H1 (cell line): ENCODE results near the gene TUBGCP2. TPM values are rescaled to one million over a fixed set of nuclear protein-coding genes. Genes with fewer than 3 reads are reported as not detected.

ENCODE experiments used
- CTCF ChIA-PET: fragments of 300-600 bp; sonication (Branson Sonifier 250); formaldehyde crosslinking; loops from one replicate; lab custom pipeline; 2021; ENCODE audit not compliant: partially characterized antibody; lab: Charles Lee
- POLR2A ChIA-PET: fragments of 300-600 bp; sonication (Branson Sonifier 250); formaldehyde crosslinking; loops from one replicate; lab custom pipeline; 2021; ENCODE audit warnings: inconsistent platforms; ENCODE audit not compliant: partially characterized antibody; lab: Charles Lee
- DNase-seq, 2 experiments: peaks; one replicate each; pipeline versions ENCODE4 v3.0.0 to v3.0.0-alpha.2; 2010 to 2022; ENCODE audit warnings: low spot score in 2 of 2, low read depth in 1 of 2, mixed read lengths in 1 of 2
- FAIRE-seq: peaks from 2 replicates; lab custom pipeline; 2011; peaks lifted over from hg19 to GRCh38; lab: Jason Lieb, UNC
- H2AFZ ChIP-seq: 2 replicates; pipeline ENCODE4 v1.8.1; 2012; ENCODE audit warnings: low read length, inconsistent platforms
- H2AK5ac ChIP-seq: 2 replicates; pipeline ENCODE4 v1.6.1; 2013; ENCODE audit warnings: low read depth, low read length
- H2BK120ac ChIP-seq: replicated peaks from 2 replicates; pipeline ENCODE3; 2013; ENCODE audit warnings: low read depth, low read length, inconsistent platforms
- H2BK12ac ChIP-seq: 2 replicates; pipeline ENCODE4 v1.6.1; 2013; ENCODE audit warnings: low read depth, low read length
- H2BK15ac ChIP-seq: 2 replicates; pipeline ENCODE4 v1.6.1; 2013; ENCODE audit warnings: low read length
- H2BK20ac ChIP-seq: 2 replicates; pipeline ENCODE4 v1.6.1; 2013; ENCODE audit warnings: low read length
- H2BK5ac ChIP-seq: 2 replicates; pipeline ENCODE4 v1.6.1; 2013; ENCODE audit warnings: low read depth, low read length
- H3K14ac ChIP-seq: 2 replicates; pipeline ENCODE4 v1.6.1; 2013; ENCODE audit warnings: inconsistent platforms; ENCODE audit not compliant: insufficient read length
- H3K18ac ChIP-seq: 2 replicates; pipeline ENCODE4 v1.6.1; 2013; ENCODE audit warnings: low read length; ENCODE audit errors: extremely low read depth
- H3K23ac ChIP-seq: 2 replicates; pipeline ENCODE4 v1.6.1; 2013; ENCODE audit warnings: inconsistent platforms; ENCODE audit not compliant: insufficient read length
- H3K23me2 ChIP-seq: 2 replicates; pipeline ENCODE4 v1.6.1; 2013; ENCODE audit warnings: low read depth, low read length
- H3K27ac ChIP-seq: 2 replicates; pipeline ENCODE4 v1.6.1; 2011; ENCODE audit warnings: low read depth, low read length, inconsistent platforms
- H3K27me3 ChIP-seq, 4 experiments: replicated peaks in 1 of 4; 1 replicate in 1 of 4; 2 replicates in 3 of 4; pipeline versions ENCODE4 v1.6.1 to v1.8.1; 2011 to 2013; ENCODE audit warnings: low read length in 3 of 4, mild to moderate bottlenecking in 3 of 4, inconsistent platforms in 2 of 4, mixed read lengths in 2 of 4, moderate library complexity in 1 of 4; ENCODE audit not compliant: control insufficient read depth in 3 of 4, insufficient read depth in 3 of 4; ENCODE audit errors: extremely low read depth in 1 of 4
- H3K36me3 ChIP-seq, 4 experiments: 2 replicates each; pipeline versions ENCODE4 v1.6.1 to v1.8.1; 2011 to 2013; ENCODE audit warnings: mild to moderate bottlenecking in 4 of 4, low read length in 3 of 4, moderate library complexity in 2 of 4, control low read depth in 1 of 4, inconsistent platforms in 1 of 4; ENCODE audit not compliant: insufficient read depth in 4 of 4, control insufficient read depth in 2 of 4
- H3K4ac ChIP-seq: replicated peaks from 2 replicates; pipeline ENCODE3; 2013; ENCODE audit warnings: low read length, low read depth, mixed read lengths, inconsistent platforms; ENCODE audit not compliant: insufficient read length
- H3K4me1 ChIP-seq, 4 experiments: replicated peaks in 1 of 4; 1 replicate in 1 of 4; 2 replicates in 3 of 4; pipeline versions ENCODE4 v1.6.1 to v1.8.1; 2011 to 2013; ENCODE audit warnings: low read length in 3 of 4, inconsistent platforms in 2 of 4, mixed read lengths in 1 of 4; ENCODE audit not compliant: insufficient read depth in 4 of 4, control insufficient read depth in 3 of 4
- H3K4me2 ChIP-seq, 2 experiments: 2 replicates each; pipeline versions ENCODE4 v1.6.1 to v1.8.1; 2011 to 2013; ENCODE audit warnings: low read depth in 2 of 2, low read length in 2 of 2, control low read depth in 1 of 2, inconsistent platforms in 1 of 2, mild to moderate bottlenecking in 1 of 2; ENCODE audit not compliant: insufficient read depth in 1 of 2
- H3K4me3 ChIP-seq, 4 experiments: fragments of 200-600, 300-600 bp in 1 of 4; sonication (generic), shearing (Covaris generic), sonication (Bioruptor Twin) in 1 of 4; 2 replicates each; pipeline versions ENCODE4 v1.5.1 to v1.8.1; 2011 to 2016; ENCODE audit warnings: low read length in 4 of 4, low read depth in 3 of 4, control low read depth in 2 of 4, inconsistent platforms in 2 of 4, mild to moderate bottlenecking in 2 of 4, mixed read lengths in 1 of 4, moderate library complexity in 1 of 4; ENCODE audit not compliant: insufficient read depth in 2 of 4; ENCODE audit errors: extremely low read depth in 1 of 4
- H3K56ac ChIP-seq: replicated peaks from 2 replicates; pipeline ENCODE3; 2013; ENCODE audit warnings: low read depth, mild to moderate bottlenecking, mixed read lengths, low read length, inconsistent platforms; ENCODE audit not compliant: insufficient read length
- H3K79me1 ChIP-seq: 2 replicates; pipeline ENCODE4 v1.6.1; 2013; ENCODE audit warnings: low read depth, low read length, control low read depth
- H3K79me2 ChIP-seq, 2 experiments: 2 replicates each; pipeline versions ENCODE4 v1.6.1 to v1.8.1; 2012 to 2013; ENCODE audit warnings: low read length in 2 of 2, mild to moderate bottlenecking in 2 of 2, inconsistent platforms in 1 of 2; ENCODE audit not compliant: insufficient read depth in 2 of 2, control insufficient read depth in 1 of 2
- H3K9ac ChIP-seq, 4 experiments: replicated peaks in 1 of 4; 1 replicate in 1 of 4; 2 replicates in 3 of 4; pipeline versions ENCODE4 v1.6.1 to v1.8.1; 2011 to 2013; ENCODE audit warnings: low read depth in 3 of 4, low read length in 3 of 4, control low read depth in 2 of 4, mild to moderate bottlenecking in 2 of 4, moderate library complexity in 2 of 4, inconsistent platforms in 1 of 4; ENCODE audit errors: extremely low read depth in 1 of 4
- H3K9me3 ChIP-seq, 2 experiments: 2 replicates each; pipeline versions ENCODE4 v1.6.1 to v1.8.1; 2012 to 2013; ENCODE audit warnings: mild to moderate bottlenecking in 2 of 2, moderate library complexity in 2 of 2, control low read depth in 1 of 2, inconsistent platforms in 1 of 2, low read depth in 1 of 2, low read length in 1 of 2, mixed read lengths in 1 of 2; ENCODE audit not compliant: insufficient read depth in 2 of 2
- H4K20me1 ChIP-seq, 2 experiments: replicated peaks in 1 of 2; 2 replicates each; pipeline versions ENCODE3 to v1.8.1; 2011 to 2013; ENCODE audit warnings: inconsistent platforms in 2 of 2, low read length in 2 of 2, mild to moderate bottlenecking in 1 of 2; ENCODE audit not compliant: insufficient read depth in 2 of 2, control insufficient read depth in 1 of 2
- H4K5ac ChIP-seq: 2 replicates; pipeline ENCODE4 v1.6.1; 2013; ENCODE audit warnings: low read length, low read depth, mixed read lengths, inconsistent platforms; ENCODE audit not compliant: insufficient read length
- H4K8ac ChIP-seq: 2 replicates; pipeline ENCODE4 v1.8.0; 2013; ENCODE audit warnings: mild to moderate bottlenecking, moderate library complexity, low read length, inconsistent platforms; ENCODE audit not compliant: insufficient read depth; ENCODE audit errors: extremely low read depth
- H4K91ac ChIP-seq: replicated peaks from 2 replicates; pipeline ENCODE3; 2013; ENCODE audit warnings: low read length, mixed read lengths, inconsistent platforms; ENCODE audit not compliant: insufficient read length
- BRCA1 ChIP-seq: IDR thresholded peaks from 2 replicates; pipeline ENCODE4 v1.6.1; 2012; ENCODE audit warnings: low read depth, low read length, improper control_type of control experiment
- CREB1 ChIP-seq: IDR thresholded peaks from 2 replicates; pipeline ENCODE4 v1.6.1; 2012; ENCODE audit warnings: inconsistent platforms
- CTBP2 ChIP-seq: IDR thresholded peaks from 2 replicates; pipeline ENCODE4 v1.7.0; 2011; ENCODE audit warnings: borderline replicate concordance, mild to moderate bottlenecking, moderate library complexity, mixed read lengths, low read length; ENCODE audit not compliant: insufficient read depth, insufficient read length
- EZH2 ChIP-seq: fragments of 200-600 bp; sonication (generic); IDR thresholded peaks from 2 replicates; pipeline ENCODE4 v1.7.1; 2012; ENCODE audit warnings: low read depth, mild to moderate bottlenecking, moderate library complexity, low read length, inconsistent platforms; ENCODE audit not compliant: severe bottlenecking
- MAX ChIP-seq: IDR thresholded peaks from 2 replicates; pipeline ENCODE4 v1.6.1; 2012; ENCODE audit warnings: inconsistent platforms
- TAF1 ChIP-seq: IDR thresholded peaks from 2 replicates; pipeline ENCODE4 v1.6.1; 2011; ENCODE audit warnings: mild to moderate bottlenecking, low read depth, low read length
- WGBS, 2 experiments: shearing (Covaris generic) in 1 of 2; methylation state at CpG; one replicate each; pipeline versions ENCODE4 v1.1.6 to v1.1.7; 2013 to 2015; ENCODE audit warnings: low lambda C conversion rate in 2 of 2, mixed read lengths in 2 of 2, inconsistent platforms in 1 of 2, low coverage in 1 of 2, missing lambda C conversion rate in 1 of 2; ENCODE audit not compliant: insufficient replicate concordance in 2 of 2, insufficient coverage in 1 of 2, insufficient read length in 1 of 2; ENCODE audit errors: extremely low coverage in 1 of 2, missing lambda C conversion rate in 1 of 2; 5-methylcytosine and 5-hydroxymethylcytosine counted together
- polyA plus RNA-seq, 7 experiments: library from polyadenylated mRNA; depleted of rRNA in 3 of 7; stranded (reverse) in 5 of 7; unstranded in 2 of 7; fragments of >200 nt in 5 of 7; fragments of 200-250 nt in 2 of 7; gene quantifications; 1 replicate in 5 of 7; 2 replicates in 1 of 7; 4 replicates in 1 of 7; pipeline versions ENCODE4 v1.2.1 to v1.2.3, GENCODE V29; 2011 to 2013; ENCODE audit warnings: missing spikeins in 2 of 7, mixed read lengths in 2 of 7
- total RNA-seq: library from RNA; stranded (reverse); fragmentation: NEBNext Ultra II Directional; extraction: Animal tissue kit (Norgen Biotek cat#: 25700); gene quantifications from 2 replicates; pipeline ENCODE4 v1.2.1, GENCODE V29; 2021

Gene TUBGCP2
- total and polyA plus RNA-seq, 2 of the 8 experiments (the other 6 are each of a cell fraction or from before 2014, with no cell fraction given): 34.9 to 51.9 TPM

DNA sequence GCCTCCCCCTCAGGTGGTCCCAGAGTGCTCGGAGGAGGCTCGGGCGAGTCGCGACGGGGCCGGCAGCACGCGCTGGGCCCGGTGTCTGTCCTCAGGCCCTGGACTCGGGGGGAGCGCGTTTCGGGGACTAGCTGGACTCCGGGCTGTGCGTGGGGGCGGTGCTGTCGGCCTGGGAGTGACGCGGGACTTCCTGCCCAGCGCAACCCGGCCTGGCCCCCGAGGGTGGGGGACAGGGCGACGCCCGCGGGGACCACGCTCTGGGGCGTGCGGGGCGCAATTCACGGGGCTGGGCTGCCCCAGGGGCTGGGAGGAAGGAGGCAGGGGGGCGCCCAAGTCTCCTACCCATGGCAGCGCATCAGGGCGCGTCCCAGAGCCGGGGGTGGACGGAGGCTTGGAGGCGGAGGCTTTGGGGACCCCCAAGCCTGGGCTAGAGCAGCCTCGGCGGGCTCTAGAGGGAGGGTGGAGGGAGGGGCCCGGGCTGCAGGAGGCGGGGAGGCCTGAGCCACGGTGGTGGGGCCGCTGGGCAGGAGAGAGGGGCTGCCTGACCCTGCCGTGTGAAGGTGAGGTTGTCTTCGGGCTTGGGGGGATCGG lies 73.3 kb downstream of the TUBGCP2 start:
- Histone ChIP-seq H3K14ac (no peak overlapping the region), H3K4me2 (peak overlapping the region; percentile 91 to 92), H3K56ac (no peak overlapping the region), H3K27me3 (peaks cover 35 to 60% (median 56%) of the 10 kb centered on the region in 4 experiments), H3K18ac (peak overlapping the region; percentile 60; the same call in 1 of the 2 replicates), H3K9me3 (peaks cover 0 to 8% of the 10 kb centered on the region in 2 experiments; a peak in 1 of 4 replicates), H3K23ac (no peak overlapping the region), H2BK5ac (peak overlapping the region; percentile 24; the same call in 1 of the 2 replicates), H3K23me2 (peaks cover 16% of the 10 kb centered on the region; the same call in 1 of the 2 replicates), H2AK5ac (no peak overlapping the region), H3K36me3 (peaks cover 0 to 12% (median 4%) of the 10 kb centered on the region in 4 experiments; a peak in 3 of 8 replicates), H3K4me3 (peak overlapping the region; percentile 5 to 62 (median 27); a peak in 5 of 8 replicates), H2BK12ac (peak overlapping the region; percentile 23; the same call in 1 of the 2 replicates), H2AFZ (no peak overlapping the region), H3K79me2 (no peaks in the 10 kb centered on the region), H4K20me1 (no peaks in the 10 kb centered on the region), H2BK120ac (no peak overlapping the region), H3K4ac (no peak overlapping the region), H3K79me1 (peaks cover 2% of the 10 kb centered on the region; the same call in 1 of the 2 replicates), H3K4me1 (peaks cover 3 to 41% (median 21%) of the 10 kb centered on the region in 4 experiments), H2BK15ac (no peak overlapping the region), H4K8ac (peak overlapping the region; percentile 62; the same call in 1 of the 2 replicates), H4K5ac (no peak overlapping the region), H3K9ac (no peak overlapping the region), H3K27ac (no peak overlapping the region), H4K91ac (peak overlapping the region; percentile 81), H2BK20ac (no peak overlapping the region)
- CTCF ChIA-PET: interaction anchor here (0.6 kb wide), 1 partner anchor 358 kb away, joined by 3 read pairs; no protein-coding TSS in a partner anchor
- POLR2A ChIA-PET: interaction anchor here (1.0 to 1.5 kb wide), 2 partner anchors 8 to 10 kb away, joined by 3 read pairs; no protein-coding TSS in a partner anchor
- FAIRE-seq: no peak
- no peak for TF ChIP-seq BRCA1
- 0 out of 2 replicates have a peak, but pooled peaks have one; percentile 28 for TF ChIP-seq MAX
- no peak for TF ChIP-seq CTBP2
- peak; percentile 58; the same call in 1 of the 2 replicates for TF ChIP-seq CREB1
- 0 out of 2 replicates have a peak, but pooled peaks have one; percentile 3 for TF ChIP-seq TAF1
- TF ChIP-seq EZH2: peak; percentile 3
- DNase-seq: no peak
- 22% methylated on average over 36 of the region's 48 CpGs; no CpG with 5 or more reads in 1 of the 2 experiments for WGBS, 2 experiments
